ENCODE data around the gene SYT15. TPM values are rescaled to one million over a fixed set of nuclear protein-coding genes. Genes with fewer than 3 reads are reported as not detected.

Gene SYT15
- total and polyA plus RNA-seq, 4 donors: 3.8 to 53.5 (median 21.6) TPM

DNA sequence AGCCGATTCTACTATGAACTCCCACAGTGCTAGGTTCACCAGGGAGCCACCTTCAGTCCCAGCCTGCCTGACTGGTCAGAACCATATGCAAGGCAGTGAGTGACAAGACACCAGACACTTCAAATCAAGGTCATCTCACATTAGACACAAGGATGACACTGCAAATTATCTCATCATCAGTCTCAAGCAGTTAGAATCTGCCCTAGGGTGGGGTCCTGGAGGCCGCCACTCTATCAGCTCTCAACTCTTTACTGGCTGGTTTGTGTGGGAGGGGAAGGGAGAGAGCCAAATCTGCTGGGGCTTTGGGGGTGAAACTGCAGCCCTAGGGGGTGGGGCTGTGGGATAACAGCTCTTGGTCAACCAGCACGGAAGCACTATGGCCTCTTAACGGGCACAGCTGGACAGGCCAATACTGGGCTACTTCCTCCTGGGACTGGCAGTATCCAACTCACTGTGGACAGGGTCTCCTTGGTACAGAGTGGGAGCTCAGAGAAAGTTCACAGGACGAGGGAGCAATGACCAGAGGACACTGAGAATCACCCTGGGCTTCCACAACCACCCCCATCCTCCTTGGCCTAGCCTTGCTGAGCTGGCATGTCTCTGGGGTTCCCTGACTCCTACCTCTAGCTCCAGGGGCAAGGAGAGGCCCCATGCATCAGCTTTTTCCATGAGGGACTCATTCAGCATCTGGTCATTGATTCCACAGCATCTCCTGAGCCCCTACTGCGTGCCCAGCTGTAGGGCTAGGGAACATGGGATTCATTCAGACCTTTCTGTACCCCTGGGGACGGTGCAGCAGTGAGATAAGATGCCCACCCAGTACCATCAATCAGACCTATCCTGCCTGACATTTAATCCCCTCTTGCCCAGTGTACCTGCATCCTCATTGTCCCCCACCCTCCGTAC is 27.9 kb upstream of the SYT15 start:
- H3K4me3 ChIP-seq: no peak overlapping the region
- TF ChIP-seq, protein P1, sequence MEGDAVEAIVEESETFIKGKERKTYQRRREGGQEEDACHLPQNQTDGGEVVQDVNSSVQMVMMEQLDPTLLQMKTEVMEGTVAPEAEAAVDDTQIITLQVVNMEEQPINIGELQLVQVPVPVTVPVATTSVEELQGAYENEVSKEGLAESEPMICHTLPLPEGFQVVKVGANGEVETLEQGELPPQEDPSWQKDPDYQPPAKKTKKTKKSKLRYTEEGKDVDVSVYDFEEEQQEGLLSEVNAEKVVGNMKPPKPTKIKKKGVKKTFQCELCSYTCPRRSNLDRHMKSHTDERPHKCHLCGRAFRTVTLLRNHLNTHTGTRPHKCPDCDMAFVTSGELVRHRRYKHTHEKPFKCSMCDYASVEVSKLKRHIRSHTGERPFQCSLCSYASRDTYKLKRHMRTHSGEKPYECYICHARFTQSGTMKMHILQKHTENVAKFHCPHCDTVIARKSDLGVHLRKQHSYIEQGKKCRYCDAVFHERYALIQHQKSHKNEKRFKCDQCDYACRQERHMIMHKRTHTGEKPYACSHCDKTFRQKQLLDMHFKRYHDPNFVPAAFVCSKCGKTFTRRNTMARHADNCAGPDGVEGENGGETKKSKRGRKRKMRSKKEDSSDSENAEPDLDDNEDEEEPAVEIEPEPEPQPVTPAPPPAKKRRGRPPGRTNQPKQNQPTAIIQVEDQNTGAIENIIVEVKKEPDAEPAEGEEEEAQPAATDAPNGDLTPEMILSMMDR (IDR thresholded peaks at IDR 0.05; ENCODE audit: control extremely low read depth, extremely low read depth): no peak
- ATAC-seq (ENCODE audit: insufficient read depth, low FRiP score) (no peak), DNase-seq (no peak)
- 79 to 85% methylated on average over 8 of the region's 8 CpGs for WGBS, 2 donors
- no peak overlapping the region for H3K27ac ChIP-seq (ENCODE audit: low read depth in 1 of 2, low read length in 1 of 2)
- no peaks in the 10 kb centered on the region for H3K9me3 ChIP-seq (ENCODE audit: control insufficient read depth in 4 of 4, insufficient read depth in 3 of 4, low read length in 3 of 4)
- H3K27me3 ChIP-seq (ENCODE audit: control insufficient read depth in 3 of 3, insufficient read depth in 3 of 3, low read length in 2 of 3): peaks cover 0 to 6% (median 0%) of the 10 kb centered on the region in 3 donors
- peaks cover 0 to 4% (median 0%) of the 10 kb centered on the region in 4 donors for H3K36me3 ChIP-seq (ENCODE audit: control insufficient read depth in 4 of 4, insufficient read depth in 4 of 4, low read length in 4 of 4)
- H3K4me1 ChIP-seq (ENCODE audit: control insufficient read depth in 5 of 5, insufficient read depth in 5 of 5, low read length in 5 of 5): peaks cover 0 to 7% (median 0%) of the 10 kb centered on the region in 5 donors
- H3K9ac ChIP-seq (ENCODE audit: insufficient read depth in 1 of 2, low read length in 2 of 2): no peak overlapping the region

DNA sequence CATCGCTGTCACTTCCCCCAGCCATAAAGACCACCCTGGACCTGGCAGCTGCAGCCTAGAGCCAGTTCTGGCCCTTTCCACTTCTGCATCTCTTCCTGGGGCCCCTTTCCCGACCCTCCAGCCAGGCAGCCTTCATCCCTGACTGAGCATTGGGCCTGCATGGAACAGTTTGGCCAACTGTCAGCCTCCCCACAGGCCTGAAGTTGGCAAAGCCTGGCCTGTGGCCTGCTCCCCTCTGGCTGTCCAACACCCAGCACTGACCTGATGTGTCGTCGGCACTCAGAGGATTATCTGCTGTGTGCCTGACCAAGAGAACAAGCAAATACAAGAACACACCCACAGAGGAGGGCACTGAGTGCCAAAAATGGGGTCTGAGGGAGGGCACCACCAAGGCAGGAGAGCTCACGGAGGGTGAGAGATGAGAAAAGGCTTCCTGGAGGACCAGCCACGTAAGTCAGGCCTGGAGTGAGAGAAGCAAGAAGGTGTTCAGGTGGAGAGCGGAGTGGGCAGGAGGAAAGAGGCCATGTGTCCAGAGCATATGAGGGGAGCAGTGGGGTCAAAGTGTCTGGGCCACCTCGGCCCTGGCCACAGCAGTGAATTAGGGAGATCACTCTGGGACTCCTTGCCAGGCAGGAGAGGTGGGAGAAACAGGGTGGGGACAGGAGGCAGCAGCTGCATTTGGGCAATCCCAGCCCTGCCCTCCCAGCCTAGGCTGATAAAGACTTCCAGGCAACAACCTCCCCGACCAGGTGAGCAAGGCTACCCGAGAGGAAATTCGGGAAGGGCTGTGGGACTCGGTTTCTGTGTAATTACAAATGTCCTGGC is 27.0 kb upstream of the SYT15 start:
- no peaks in the 10 kb centered on the region for H3K9me3 ChIP-seq (ENCODE audit: control insufficient read depth in 4 of 4, insufficient read depth in 3 of 4, low read length in 3 of 4)
- no peak overlapping the region for H3K4me3 ChIP-seq
- H3K36me3 ChIP-seq (ENCODE audit: control insufficient read depth in 4 of 4, insufficient read depth in 4 of 4, low read length in 4 of 4): peaks cover 0 to 4% (median 0%) of the 10 kb centered on the region in 4 donors
- peak in 1 of 3 donors; percentile 14 for DNase-seq
- peaks cover 0 to 10% (median 0%) of the 10 kb centered on the region in 5 donors for H3K4me1 ChIP-seq (ENCODE audit: control insufficient read depth in 5 of 5, insufficient read depth in 5 of 5, low read length in 5 of 5)
- TF ChIP-seq, protein P1 (IDR thresholded peaks at IDR 0.05; ENCODE audit: control extremely low read depth, extremely low read depth): no peak
- H3K9ac ChIP-seq (ENCODE audit: insufficient read depth in 1 of 2, low read length in 2 of 2): no peak overlapping the region
- 84 to 89% methylated on average over 12 of the region's 12 CpGs for WGBS, 2 donors
- peaks cover 0 to 6% (median 0%) of the 10 kb centered on the region in 3 donors for H3K27me3 ChIP-seq (ENCODE audit: control insufficient read depth in 3 of 3, insufficient read depth in 3 of 3, low read length in 2 of 3)
- no peak for ATAC-seq (ENCODE audit: insufficient read depth, low FRiP score)
- no peak overlapping the region for H3K27ac ChIP-seq (ENCODE audit: low read depth in 1 of 2, low read length in 1 of 2)

DNA sequence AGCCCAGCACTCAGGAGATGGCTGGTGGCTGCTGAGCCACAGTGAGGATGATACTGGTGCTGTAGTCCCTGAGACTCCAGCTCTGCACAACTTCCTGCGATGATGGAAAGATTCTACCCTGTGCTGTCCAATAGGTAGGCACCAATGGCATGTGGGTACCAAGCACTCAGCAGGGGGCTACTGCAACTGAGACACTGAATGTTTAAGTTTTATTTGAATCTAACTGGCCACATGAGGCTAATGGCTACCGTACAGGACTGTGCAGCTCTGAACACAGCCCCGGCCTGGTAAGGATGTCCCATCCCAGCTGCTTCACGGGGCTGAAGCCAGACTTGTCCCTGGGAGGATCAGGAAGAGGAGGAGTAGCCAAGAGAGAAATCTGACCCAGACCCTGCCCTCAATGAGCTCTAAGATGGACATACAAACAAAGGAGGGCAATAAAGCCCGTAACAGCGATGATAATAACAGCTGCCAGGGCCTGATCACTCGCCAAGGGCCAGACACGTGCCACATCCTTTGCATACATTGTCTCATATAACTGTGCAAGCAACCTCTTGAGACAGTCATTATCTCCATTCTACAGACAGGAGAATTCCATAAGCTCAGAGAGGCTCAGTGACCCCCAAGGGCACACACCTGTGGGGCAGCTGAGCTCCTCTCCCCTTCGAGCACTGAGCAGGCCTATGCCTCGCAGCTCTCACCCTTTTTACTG is 26.2 kb upstream of the SYT15 start:
- peaks cover 0 to 6% (median 3%) of the 10 kb centered on the region in 3 donors for H3K27me3 ChIP-seq (ENCODE audit: control insufficient read depth in 3 of 3, insufficient read depth in 3 of 3, low read length in 2 of 3)
- H3K9me3 ChIP-seq (ENCODE audit: control insufficient read depth in 4 of 4, insufficient read depth in 3 of 4, low read length in 3 of 4): peaks cover 0 to 3% (median 0%) of the 10 kb centered on the region in 4 donors
- H3K36me3 ChIP-seq (ENCODE audit: control insufficient read depth in 4 of 4, insufficient read depth in 4 of 4, low read length in 4 of 4): peaks cover 0 to 4% (median 0%) of the 10 kb centered on the region in 4 donors
- no peak overlapping the region for H3K4me3 ChIP-seq
- WGBS, 2 donors: 90 to 94% methylated on average over 10 of the region's 10 CpGs
- TF ChIP-seq, protein P1 (IDR thresholded peaks at IDR 0.05; ENCODE audit: control extremely low read depth, extremely low read depth): no peak
- no peak overlapping the region for H3K27ac ChIP-seq (ENCODE audit: low read depth in 1 of 2, low read length in 1 of 2)
- peak overlapping the region in 1 of 2 donors; percentile 16 for H3K9ac ChIP-seq (ENCODE audit: insufficient read depth in 1 of 2, low read length in 2 of 2)
- ATAC-seq (ENCODE audit: insufficient read depth, low FRiP score): no peak
- DNase-seq: no peak
- H3K4me1 ChIP-seq (ENCODE audit: control insufficient read depth in 5 of 5, insufficient read depth in 5 of 5, low read length in 5 of 5): peaks cover 0 to 13% (median 0%) of the 10 kb centered on the region in 5 donors

Data from lung (tissue), 12 donors.